Esophagus squamous epithelium (tissue), 5 donors: ENCODE results near the gene PLXNB1. TPM values are rescaled to one million over a fixed set of nuclear protein-coding genes. Genes with fewer than 3 reads are reported as not detected.

Experiments used
- DNase-seq: peaks from one replicate; lab custom pipeline; 2025; lab: John Stamatoyannopoulos, UW
- H3K27ac ChIP-seq, 4 donors: fragments of 200-600 bp; sonication (generic); one replicate each; pipeline ENCODE4 v1.5.1; 2016 to 2019; ENCODE audit warnings: mild to moderate bottlenecking in 1 of 4
- H3K27me3 ChIP-seq, 4 donors: fragments of 200-600 bp; sonication (generic); 1 replicate in 3 of 4; 2 replicates in 1 of 4; pipeline versions ENCODE4 v1.5.1 to v1.6.0; 2017 to 2021; ENCODE audit warnings: antibody characterized with exemption in 1 of 4
- H3K36me3 ChIP-seq, 3 donors: fragments of 200-600 bp; sonication (generic); one replicate each; pipeline ENCODE4 v1.5.1; 2016 to 2019
- H3K4me1 ChIP-seq, 3 donors: fragments of 200-600 bp; sonication (generic); one replicate each; pipeline ENCODE4 v1.5.1; 2017 to 2019
- H3K4me3 ChIP-seq, 4 donors: fragments of 200-600 bp; sonication (generic); 1 replicate in 3 of 4; 2 replicates in 1 of 4; pipeline ENCODE4 v1.5.1; 2016 to 2019; ENCODE audit warnings: mild to moderate bottlenecking in 2 of 4, moderate library complexity in 1 of 4
- H3K9me3 ChIP-seq, 3 donors: fragments of 200-600 bp; sonication (generic); one replicate each; pipeline ENCODE4 v1.5.1; 2016 to 2019
- CTCF ChIP-seq, 6 experiments: fragments of 450-650 bp in 4 of 6; fragments of 200-600 bp in 2 of 6; sonication (generic) in 2 of 6; IDR thresholded peaks; one replicate each; pipeline ENCODE4 v1.5.1; 2016 to 2019; ENCODE audit warnings: antibody characterized with exemption in 6 of 6, mild to moderate bottlenecking in 4 of 6, moderate library complexity in 4 of 6
- POLR2A ChIP-seq, 4 donors: fragments of 450-650 bp; IDR thresholded peaks; one replicate each; pipeline ENCODE4 v1.6.1; 2017; ENCODE audit warnings: antibody characterized with exemption in 4 of 4, mild to moderate bottlenecking in 4 of 4, moderate library complexity in 3 of 4
- WGBS, 2 donors: methylation state at CpG; one replicate each; pipeline ENCODE4 v1.1.5; 2018; 5-methylcytosine and 5-hydroxymethylcytosine counted together
- intact Hi-C: fragments of 100-400 bp; cut with DNase I; formaldehyde crosslinking; loops from one replicate; pipeline ENCODE4 v1.15.0; 2022
- total RNA-seq, 4 donors: library from RNA; depleted of rRNA; stranded (reverse); fragments of >200 nt; gene quantifications; one replicate each; pipeline ENCODE4 v1.1.0, GENCODE V29; 2016
- donor health status: DM: yes; HTN: yes; CAD: no.

Gene PLXNB1
- 100 to 1,000 TPM in 3 of 4 donors, 10 to 100 TPM in 1; 57.7 to 215 (median 128) TPM for total RNA-seq

- TF ChIP-seq POLR2A (IDR thresholded peaks at IDR 0.05) (peak in 1 of 4 donors; percentile 60), CTCF (IDR thresholded peaks at IDR 0.05) (no peak)
Observed at GRCh38 chr3:48429960-48430707, at the start of gene PLXNB1. Gene PLXNB1, minus strand, starts transcription at chr3:48430086. Its CDS starts 5,475 bp downstream, at chr3:48424611.

GRCh38 chr3:48478626-48479555, 49.0 kb upstream of the PLXNB1 start:
- H3K9me3 ChIP-seq, result no peaks in the 10 kb centered on the region
- peaks cover 0 to 63% (median 8%) of the 10 kb centered on the region in 3 donors for H3K36me3 ChIP-seq
- no peak for TF ChIP-seq CTCF (IDR thresholded peaks at IDR 0.05)
- no peak for TF ChIP-seq POLR2A (IDR thresholded peaks at IDR 0.05)
- WGBS, 2 donors, result 68 to 80% methylated on average over 15 to 16 of the region's 19 CpGs
- H3K27me3 ChIP-seq, result no peaks in the 10 kb centered on the region
- intact Hi-C loops, result no loop called here
- H3K4me1 ChIP-seq, result peaks cover 0 to 33% (median 8%) of the 10 kb centered on the region in 3 donors
- DNase-seq, result no peak
- peak overlapping the region in 3 of 4 donors; percentile 7 to 68 (median 49) for H3K27ac ChIP-seq
- H3K4me3 ChIP-seq, result peak overlapping the region in 2 of 4 donors; percentile 15 to 19

More at GRCh38 chr3:48429960-48430707, at the start of gene PLXNB1:
- intact Hi-C loops, result no loop called here
- Histone ChIP-seq H3K27ac (peak within 1 kb of the TSS; percentile 95 to 98 (median 96)), H3K4me3 (peak within 1 kb of the TSS; percentile 67 to 90 (median 82)), H3K4me1 (peaks cover 66 to 93% (median 73%) of the 10 kb centered on the region in 3 donors), H3K36me3 (peaks cover 0 to 14% (median 0%) of the 10 kb centered on the region in 3 donors), H3K9me3 (no peaks in the 10 kb centered on the region), H3K27me3 (no peaks in the 10 kb centered on the region)
- DNase-seq, result peak; percentile 24
- 4 to 7% methylated on average over 5 to 7 of the region's 15 CpGs for whole genome bisulfite sequencing, 2 donors

GRCh38 chr3:48477959-48478520, 48.2 kb upstream of the PLXNB1 start:
- Histone ChIP-seq H3K27me3 (no peaks in the 10 kb centered on the region), H3K36me3 (peaks cover 0 to 63% (median 8%) of the 10 kb centered on the region in 3 donors), H3K4me1 (peaks cover 6 to 42% (median 15%) of the 10 kb centered on the region in 3 donors), H3K9me3 (no peaks in the 10 kb centered on the region), H3K27ac (peak overlapping the region in 2 of 4 donors; percentile 49 to 68), H3K4me3 (peak overlapping the region in 2 of 4 donors; percentile 15 to 19)
- WGBS, 2 donors, result 86 to 100% methylated on average over 1 to 2 of the region's 9 CpGs
- no peak for DNase-seq
- intact Hi-C loops, result no loop called here
- TF ChIP-seq POLR2A (IDR thresholded peaks at IDR 0.05) (no peak), CTCF (IDR thresholded peaks at IDR 0.05) (no peak)

- peaks cover 13 to 56% (median 22%) of the 10 kb centered on the region in 3 donors for H3K4me1 ChIP-seq
- TF ChIP-seq POLR2A (IDR thresholded peaks at IDR 0.05), result no peak
- TF ChIP-seq CTCF (IDR thresholded peaks at IDR 0.05), result no peak
- no peak for DNase-seq
- peaks cover 0 to 58% (median 8%) of the 10 kb centered on the region in 3 donors for H3K36me3 ChIP-seq
- peak overlapping the region in 1 of 4 donors; percentile 33 for H3K27ac ChIP-seq
- no peaks in the 10 kb centered on the region for H3K9me3 ChIP-seq
- 40% methylated on average over 1 to 7 of the region's 9 CpGs for WGBS, 2 donors
- intact Hi-C loops, result no loop called here
- H3K4me3 ChIP-seq, result no peak overlapping the region
- no peaks in the 10 kb centered on the region for H3K27me3 ChIP-seq
Observed at GRCh38 chr3:48476426-48477053, 46.7 kb upstream of the PLXNB1 start.
